ENCODE data around the gene PRPF6. TPM values are rescaled to one million over a fixed set of nuclear protein-coding genes. Genes with fewer than 3 reads are reported as not detected.

Gene PRPF6
- total and polyA plus RNA-seq, 2 of the 13 experiments (the other 11 are each of a cell fraction or from before 2014, with no cell fraction given): 63.7 to 101 TPM

DNA sequence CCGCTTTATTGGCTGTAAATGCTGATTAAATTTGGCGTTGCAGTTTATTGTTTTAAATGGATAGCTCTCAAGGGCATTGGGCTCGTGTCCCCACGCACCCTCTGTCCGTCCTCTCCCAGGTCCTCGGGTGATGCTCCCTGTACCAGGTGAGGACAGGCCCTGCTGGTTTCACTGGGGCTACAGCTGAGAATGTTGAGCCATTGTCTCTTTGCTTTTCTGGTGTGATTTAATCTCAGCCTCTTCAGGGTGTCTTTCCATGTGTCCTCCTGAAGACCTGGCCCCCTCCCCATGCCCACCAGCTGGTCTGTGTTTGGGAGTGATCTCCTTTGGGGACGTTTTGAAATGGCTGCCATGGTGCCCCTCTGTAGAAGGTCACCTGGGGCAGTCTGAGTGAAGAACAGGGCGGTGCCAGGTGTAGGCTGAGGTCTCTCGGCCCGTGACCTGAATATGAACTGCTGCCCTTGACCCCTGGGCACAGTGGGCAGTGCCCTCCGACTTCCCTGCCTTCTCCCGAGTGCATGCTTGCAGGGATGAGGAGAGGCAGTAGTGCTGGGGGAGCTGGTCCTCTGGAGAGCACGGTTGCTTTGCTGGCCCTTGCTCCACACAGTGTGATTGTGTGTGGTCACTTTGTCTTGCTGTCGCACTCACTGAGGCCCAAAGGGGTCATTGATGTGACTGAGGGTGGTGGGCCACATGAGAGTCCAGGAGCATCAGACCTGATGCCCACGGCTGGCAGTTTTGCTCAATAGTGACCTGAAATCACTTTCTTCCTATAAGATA lies 42.6 kb downstream of the PRPF6 start (continued):
- TF ChIP-seq ZNF816 (CRISPR knock-in tag; IDR thresholded peaks at IDR 0.05; ENCODE audit: borderline replicate concordance): no peak
- TF ChIP-seq ZSCAN12 (CRISPR knock-in tag; IDR thresholded peaks at IDR 0.05): no peak
- TF ChIP-seq SNAI1 (CRISPR knock-in tag; IDR thresholded peaks at IDR 0.05; ENCODE audit: borderline replicate concordance): 0 out of 2 replicates have a peak, but pooled peaks have one; percentile 19
- peak; percentile 90 for TF ChIP-seq RARA (CRISPR knock-in tag; IDR thresholded peaks at IDR 0.05)
- no peak for TF ChIP-seq JDP2 (CRISPR knock-in tag; IDR thresholded peaks at IDR 0.05; ENCODE audit: borderline replicate concordance)
- TF ChIP-seq, protein P1, sequence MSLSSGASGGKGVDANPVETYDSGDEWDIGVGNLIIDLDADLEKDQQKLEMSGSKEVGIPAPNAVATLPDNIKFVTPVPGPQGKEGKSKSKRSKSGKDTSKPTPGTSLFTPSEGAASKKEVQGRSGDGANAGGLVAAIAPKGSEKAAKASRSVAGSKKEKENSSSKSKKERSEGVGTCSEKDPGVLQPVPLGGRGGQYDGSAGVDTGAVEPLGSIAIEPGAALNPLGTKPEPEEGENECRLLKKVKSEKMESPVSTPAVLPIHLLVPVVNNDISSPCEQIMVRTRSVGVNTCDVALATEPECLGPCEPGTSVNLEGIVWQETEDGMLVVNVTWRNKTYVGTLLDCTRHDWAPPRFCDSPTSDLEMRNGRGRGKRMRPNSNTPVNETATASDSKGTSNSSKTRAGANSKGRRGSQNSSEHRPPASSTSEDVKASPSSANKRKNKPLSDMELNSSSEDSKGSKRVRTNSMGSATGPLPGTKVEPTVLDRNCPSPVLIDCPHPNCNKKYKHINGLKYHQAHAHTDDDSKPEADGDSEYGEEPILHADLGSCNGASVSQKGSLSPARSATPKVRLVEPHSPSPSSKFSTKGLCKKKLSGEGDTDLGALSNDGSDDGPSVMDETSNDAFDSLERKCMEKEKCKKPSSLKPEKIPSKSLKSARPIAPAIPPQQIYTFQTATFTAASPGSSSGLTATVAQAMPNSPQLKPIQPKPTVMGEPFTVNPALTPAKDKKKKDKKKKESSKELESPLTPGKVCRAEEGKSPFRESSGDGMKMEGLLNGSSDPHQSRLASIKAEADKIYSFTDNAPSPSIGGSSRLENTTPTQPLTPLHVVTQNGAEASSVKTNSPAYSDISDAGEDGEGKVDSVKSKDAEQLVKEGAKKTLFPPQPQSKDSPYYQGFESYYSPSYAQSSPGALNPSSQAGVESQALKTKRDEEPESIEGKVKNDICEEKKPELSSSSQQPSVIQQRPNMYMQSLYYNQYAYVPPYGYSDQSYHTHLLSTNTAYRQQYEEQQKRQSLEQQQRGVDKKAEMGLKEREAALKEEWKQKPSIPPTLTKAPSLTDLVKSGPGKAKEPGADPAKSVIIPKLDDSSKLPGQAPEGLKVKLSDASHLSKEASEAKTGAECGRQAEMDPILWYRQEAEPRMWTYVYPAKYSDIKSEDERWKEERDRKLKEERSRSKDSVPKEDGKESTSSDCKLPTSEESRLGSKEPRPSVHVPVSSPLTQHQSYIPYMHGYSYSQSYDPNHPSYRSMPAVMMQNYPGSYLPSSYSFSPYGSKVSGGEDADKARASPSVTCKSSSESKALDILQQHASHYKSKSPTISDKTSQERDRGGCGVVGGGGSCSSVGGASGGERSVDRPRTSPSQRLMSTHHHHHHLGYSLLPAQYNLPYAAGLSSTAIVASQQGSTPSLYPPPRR (CRISPR knock-in tag; IDR thresholded peaks at IDR 0.05; ENCODE audit: borderline replicate concordance): no peak
- TF ChIP-seq, protein P2, sequence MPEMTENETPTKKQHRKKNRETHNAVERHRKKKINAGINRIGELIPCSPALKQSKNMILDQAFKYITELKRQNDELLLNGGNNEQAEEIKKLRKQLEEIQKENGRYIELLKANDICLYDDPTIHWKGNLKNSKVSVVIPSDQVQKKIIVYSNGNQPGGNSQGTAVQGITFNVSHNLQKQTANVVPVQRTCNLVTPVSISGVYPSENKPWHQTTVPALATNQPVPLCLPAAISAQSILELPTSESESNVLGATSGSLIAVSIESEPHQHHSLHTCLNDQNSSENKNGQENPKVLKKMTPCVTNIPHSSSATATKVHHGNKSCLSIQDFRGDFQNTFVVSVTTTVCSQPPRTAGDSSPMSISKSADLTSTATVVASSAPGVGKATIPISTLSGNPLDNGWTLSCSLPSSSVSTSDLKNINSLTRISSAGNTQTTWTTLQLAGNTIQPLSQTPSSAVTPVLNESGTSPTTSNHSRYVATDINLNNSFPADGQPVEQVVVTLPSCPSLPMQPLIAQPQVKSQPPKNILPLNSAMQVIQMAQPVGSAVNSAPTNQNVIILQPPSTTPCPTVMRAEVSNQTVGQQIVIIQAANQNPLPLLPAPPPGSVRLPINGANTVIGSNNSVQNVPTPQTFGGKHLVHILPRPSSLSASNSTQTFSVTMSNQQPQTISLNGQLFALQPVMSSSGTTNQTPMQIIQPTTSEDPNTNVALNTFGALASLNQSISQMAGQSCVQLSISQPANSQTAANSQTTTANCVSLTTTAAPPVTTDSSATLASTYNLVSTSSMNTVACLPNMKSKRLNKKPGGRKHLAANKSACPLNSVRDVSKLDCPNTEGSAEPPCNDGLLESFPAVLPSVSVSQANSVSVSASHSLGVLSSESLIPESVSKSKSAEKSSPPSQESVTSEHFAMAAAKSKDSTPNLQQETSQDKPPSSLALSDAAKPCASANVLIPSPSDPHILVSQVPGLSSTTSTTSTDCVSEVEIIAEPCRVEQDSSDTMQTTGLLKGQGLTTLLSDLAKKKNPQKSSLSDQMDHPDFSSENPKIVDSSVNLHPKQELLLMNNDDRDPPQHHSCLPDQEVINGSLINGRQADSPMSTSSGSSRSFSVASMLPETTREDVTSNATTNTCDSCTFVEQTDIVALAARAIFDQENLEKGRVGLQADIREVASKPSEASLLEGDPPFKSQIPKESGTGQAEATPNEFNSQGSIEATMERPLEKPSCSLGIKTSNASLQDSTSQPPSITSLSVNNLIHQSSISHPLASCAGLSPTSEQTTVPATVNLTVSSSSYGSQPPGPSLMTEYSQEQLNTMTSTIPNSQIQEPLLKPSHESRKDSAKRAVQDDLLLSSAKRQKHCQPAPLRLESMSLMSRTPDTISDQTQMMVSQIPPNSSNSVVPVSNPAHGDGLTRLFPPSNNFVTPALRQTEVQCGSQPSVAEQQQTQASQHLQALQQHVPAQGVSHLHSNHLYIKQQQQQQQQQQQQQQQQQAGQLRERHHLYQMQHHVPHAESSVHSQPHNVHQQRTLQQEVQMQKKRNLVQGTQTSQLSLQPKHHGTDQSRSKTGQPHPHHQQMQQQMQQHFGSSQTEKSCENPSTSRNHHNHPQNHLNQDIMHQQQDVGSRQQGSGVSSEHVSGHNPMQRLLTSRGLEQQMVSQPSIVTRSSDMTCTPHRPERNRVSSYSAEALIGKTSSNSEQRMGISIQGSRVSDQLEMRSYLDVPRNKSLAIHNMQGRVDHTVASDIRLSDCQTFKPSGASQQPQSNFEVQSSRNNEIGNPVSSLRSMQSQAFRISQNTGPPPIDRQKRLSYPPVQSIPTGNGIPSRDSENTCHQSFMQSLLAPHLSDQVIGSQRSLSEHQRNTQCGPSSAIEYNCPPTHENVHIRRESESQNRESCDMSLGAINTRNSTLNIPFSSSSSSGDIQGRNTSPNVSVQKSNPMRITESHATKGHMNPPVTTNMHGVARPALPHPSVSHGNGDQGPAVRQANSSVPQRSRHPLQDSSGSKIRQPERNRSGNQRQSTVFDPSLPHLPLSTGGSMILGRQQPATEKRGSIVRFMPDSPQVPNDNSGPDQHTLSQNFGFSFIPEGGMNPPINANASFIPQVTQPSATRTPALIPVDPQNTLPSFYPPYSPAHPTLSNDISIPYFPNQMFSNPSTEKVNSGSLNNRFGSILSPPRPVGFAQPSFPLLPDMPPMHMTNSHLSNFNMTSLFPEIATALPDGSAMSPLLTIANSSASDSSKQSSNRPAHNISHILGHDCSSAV (CRISPR knock-in tag; IDR thresholded peaks at IDR 0.05; ENCODE audit: borderline replicate concordance): no peak
- no peak for TF ChIP-seq RAD51 (IDR thresholded peaks at IDR 0.05; ENCODE audit: borderline replicate concordance)
- TF ChIP-seq STAG1 (CRISPR knock-in tag; IDR thresholded peaks at IDR 0.05): no peak
- TF ChIP-seq MAFK (conservative IDR thresholded peaks at IDR 0.05 in 1 of 2, IDR thresholded peaks at IDR 0.05 in 1 of 2; ENCODE audit: low read length in 2 of 2): no peak
- TF ChIP-seq KDM3A (CRISPR knock-in tag; IDR thresholded peaks at IDR 0.05; ENCODE audit: low read depth): no peak; the same call in 1 of the 2 replicates
- TF ChIP-seq MXD1 (CRISPR knock-in tag; IDR thresholded peaks at IDR 0.05): peak; percentile 69; the same call in 1 of the 2 replicates
- no peak for TF ChIP-seq DR1 (CRISPR knock-in tag; IDR thresholded peaks at IDR 0.05)

All from HepG2 (cell line).